Gastroesophageal sphincter (tissue), 4 donors: ENCODE measurements around the gene LGI2. TPM values are rescaled to one million over a fixed set of nuclear protein-coding genes. Genes with fewer than 3 reads are reported as not detected.
A peak's percentile ranks its signal among the peaks of the same experiment; 100 is the strongest.
"Not testable (repeated sequence)": the region's sequence is repeated elsewhere in the genome, so short reads cannot be mapped to it uniquely, and the experiment has no call there.

Experiments used
- ATAC-seq: fragments of 150-250 bp; one replicate; pipeline ENCODE4 v1.9.1; 2016; ENCODE audit warnings: mild to moderate bottlenecking, moderate library complexity
- H3K27ac ChIP-seq, 4 donors: fragments of 200-600 bp; sonication (generic) in 3 of 4; 1 replicate in 3 of 4; 2 replicates in 1 of 4; pipeline ENCODE4 v1.5.1; 2016 to 2019
- H3K27me3 ChIP-seq: fragments of 200-600 bp; sonication (generic); one replicate; pipeline ENCODE4 v1.5.1; 2019
- H3K36me3 ChIP-seq, 2 donors: fragments of 200-600 bp; sonication (generic); one replicate each; pipeline ENCODE4 v1.5.1; 2019; ENCODE audit warnings: control low read depth in 1 of 2
- H3K4me1 ChIP-seq, 3 donors: fragments of 200-600 bp; sonication (generic); 1 replicate in 2 of 3; 2 replicates in 1 of 3; pipeline ENCODE4 v1.5.1; 2016 to 2019; ENCODE audit warnings: control low read depth in 2 of 3
- H3K4me3 ChIP-seq, 2 donors: fragments of 200-600 bp; sonication (generic); one replicate each; pipeline ENCODE4 v1.5.1; 2019; ENCODE audit warnings: mild to moderate bottlenecking in 1 of 2, moderate library complexity in 1 of 2
- H3K9me3 ChIP-seq, 3 donors: fragments of 200-600 bp; sonication (generic); one replicate each; pipeline ENCODE4 v1.5.1; 2017 to 2019; ENCODE audit warnings: control low read depth in 2 of 3
- EP300 ChIP-seq: sonication (generic); formaldehyde crosslinking; IDR thresholded peaks from one replicate; pipeline ENCODE4 v1.6.1; 2017; ENCODE audit warnings: antibody characterized with exemption, mild to moderate bottlenecking
- POLR2A ChIP-seq, 2 donors: fragments of 450-650 bp; IDR thresholded peaks; one replicate each; pipeline ENCODE4 v1.6.1; 2017; ENCODE audit warnings: antibody characterized with exemption in 2 of 2, mild to moderate bottlenecking in 2 of 2, moderate library complexity in 1 of 2
- POLR2AphosphoS5 ChIP-seq: sonication (generic); formaldehyde crosslinking; IDR thresholded peaks from one replicate; pipeline ENCODE4 v1.6.1; 2017; ENCODE audit warnings: antibody characterized with exemption
- WGBS, 2 donors: methylation state at CpG; one replicate each; pipeline ENCODE4 v1.1.5; 2018; ENCODE audit warnings: low coverage in 1 of 2; 5-methylcytosine and 5-hydroxymethylcytosine counted together
- total RNA-seq, 4 donors: library from RNA; depleted of rRNA; stranded (reverse); fragments of >200 nt; gene quantifications; one replicate each; pipeline ENCODE4 v1.1.0, GENCODE V29; 2016
- TF ChIP-seq, protein P1 (sequence below), 4 experiments: fragments of 200-600 bp in 2 of 4; fragments of 450-650 bp in 2 of 4; sonication (generic) in 1 of 4; IDR thresholded peaks; one replicate each; pipeline ENCODE4 v1.5.1; 2017 to 2019; ENCODE audit warnings: antibody characterized with exemption in 4 of 4, mild to moderate bottlenecking in 2 of 4, moderate library complexity in 2 of 4

Gene LGI2
- total RNA-seq, 4 donors from 2014 or later: 3.2 to 23.0 (median 11.9) TPM

- H3K9me3 ChIP-seq: no peaks in the 10 kb centered on the region
- H3K27ac ChIP-seq: no peak overlapping the region
- H3K27me3 ChIP-seq: no peaks in the 10 kb centered on the region
- peaks cover 0 to 46% of the 10 kb centered on the region in 2 donors for H3K36me3 ChIP-seq
- ATAC-seq: no peak
- no peaks in the 10 kb centered on the region for H3K4me1 ChIP-seq
- H3K4me3 ChIP-seq: no peak overlapping the region
- 100% methylated on average over 1 of the region's 1 CpG for WGBS, 2 donors
- no peak for TF ChIP-seq POLR2A (IDR thresholded peaks at IDR 0.05)
- no peak for TF ChIP-seq EP300
- TF ChIP-seq POLR2AphosphoS5: no peak
- TF ChIP-seq, protein P1, sequence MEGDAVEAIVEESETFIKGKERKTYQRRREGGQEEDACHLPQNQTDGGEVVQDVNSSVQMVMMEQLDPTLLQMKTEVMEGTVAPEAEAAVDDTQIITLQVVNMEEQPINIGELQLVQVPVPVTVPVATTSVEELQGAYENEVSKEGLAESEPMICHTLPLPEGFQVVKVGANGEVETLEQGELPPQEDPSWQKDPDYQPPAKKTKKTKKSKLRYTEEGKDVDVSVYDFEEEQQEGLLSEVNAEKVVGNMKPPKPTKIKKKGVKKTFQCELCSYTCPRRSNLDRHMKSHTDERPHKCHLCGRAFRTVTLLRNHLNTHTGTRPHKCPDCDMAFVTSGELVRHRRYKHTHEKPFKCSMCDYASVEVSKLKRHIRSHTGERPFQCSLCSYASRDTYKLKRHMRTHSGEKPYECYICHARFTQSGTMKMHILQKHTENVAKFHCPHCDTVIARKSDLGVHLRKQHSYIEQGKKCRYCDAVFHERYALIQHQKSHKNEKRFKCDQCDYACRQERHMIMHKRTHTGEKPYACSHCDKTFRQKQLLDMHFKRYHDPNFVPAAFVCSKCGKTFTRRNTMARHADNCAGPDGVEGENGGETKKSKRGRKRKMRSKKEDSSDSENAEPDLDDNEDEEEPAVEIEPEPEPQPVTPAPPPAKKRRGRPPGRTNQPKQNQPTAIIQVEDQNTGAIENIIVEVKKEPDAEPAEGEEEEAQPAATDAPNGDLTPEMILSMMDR (IDR thresholded peaks at IDR 0.05): no peak
Observed at GRCh38 chr4:25022766-25023165, 8.0 kb downstream of the LGI2 start.

DNA sequence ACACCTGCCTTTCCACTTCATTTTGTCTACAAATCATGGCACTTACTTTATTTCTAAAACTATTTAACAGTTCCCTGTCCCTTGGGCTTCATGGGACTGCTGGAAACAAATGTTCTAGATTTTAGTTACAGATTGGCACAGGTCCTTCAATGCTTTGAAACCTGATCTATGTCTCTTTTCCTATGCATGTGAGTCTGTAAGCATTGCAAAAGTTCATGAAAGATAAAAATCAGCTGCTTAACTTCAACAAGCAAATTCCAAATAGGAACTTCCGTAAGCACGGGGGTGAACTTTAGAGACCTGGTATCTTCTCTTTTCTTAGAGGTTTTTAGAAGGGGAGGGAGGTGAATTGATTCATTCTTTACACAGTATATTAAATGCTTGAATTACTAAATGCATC, 9.5 kb downstream of the LGI2 start:
- Histone ChIP-seq H3K9me3 (no peaks in the 10 kb centered on the region), H3K4me3 (no peak overlapping the region), H3K36me3 (peaks cover 0 to 45% of the 10 kb centered on the region in 2 donors), H3K4me1 (no peaks in the 10 kb centered on the region), H3K27me3 (no peaks in the 10 kb centered on the region), H3K27ac (no peak overlapping the region)
- TF ChIP-seq EP300: no peak
- TF ChIP-seq, protein P1 (IDR thresholded peaks at IDR 0.05): no peak
- no peak for TF ChIP-seq POLR2AphosphoS5
- 55 to 66% methylated on average over 2 of the region's 2 CpGs for WGBS, 2 donors
- ATAC-seq: no peak

DNA sequence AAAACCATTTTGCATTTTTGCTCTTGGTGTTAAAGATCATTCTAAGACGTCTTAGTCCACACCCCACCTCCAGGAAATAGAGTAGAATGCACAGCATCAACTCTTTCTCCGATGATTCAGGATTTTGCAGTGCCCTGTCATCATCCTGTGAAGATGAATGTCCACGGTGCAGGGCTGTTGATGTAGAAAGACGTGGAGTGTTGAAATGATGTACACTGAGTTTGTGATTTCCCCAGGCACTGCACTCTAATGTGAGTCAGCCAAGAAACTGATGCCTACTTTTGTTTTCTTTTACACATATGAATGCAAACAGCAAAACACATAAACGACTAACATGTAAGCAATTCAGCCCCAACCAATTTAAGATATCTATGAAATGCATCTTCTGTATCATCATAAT, 10.5 kb downstream of the LGI2 start:
- H3K4me1 ChIP-seq: peaks cover 0 to 5% (median 3%) of the 10 kb centered on the region in 3 donors
- H3K9me3 ChIP-seq: no peaks in the 10 kb centered on the region
- H3K27me3 ChIP-seq: no peaks in the 10 kb centered on the region
- H3K4me3 ChIP-seq: no peak overlapping the region
- 61 to 84% methylated on average over 4 to 5 of the region's 5 CpGs for WGBS, 2 donors
- H3K36me3 ChIP-seq: peaks cover 0 to 35% of the 10 kb centered on the region in 2 donors
- H3K27ac ChIP-seq: no peak overlapping the region
- TF ChIP-seq POLR2AphosphoS5 (no peak), POLR2A (IDR thresholded peaks at IDR 0.05) (no peak), EP300 (no peak)
- TF ChIP-seq, protein P1 (IDR thresholded peaks at IDR 0.05): no peak
- ATAC-seq: no peak

DNA sequence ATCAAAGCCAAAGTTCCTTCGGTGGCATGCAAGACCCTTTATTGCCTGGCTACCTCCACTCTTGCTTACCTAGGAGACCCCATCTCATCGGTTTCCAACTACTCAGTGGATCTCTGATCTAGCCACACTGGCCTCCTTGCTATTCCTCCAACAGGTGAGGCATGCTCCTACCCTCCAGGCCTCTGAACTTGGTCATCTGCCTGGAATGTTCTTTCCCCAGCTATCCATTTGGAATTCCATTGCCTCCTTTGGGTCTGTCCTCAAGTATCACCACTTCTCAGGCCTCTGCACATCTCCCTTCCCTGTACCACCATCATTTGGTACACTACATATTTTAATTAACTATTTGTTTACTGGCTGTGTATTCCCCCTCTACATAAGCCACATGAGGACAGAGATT, 11.2 kb downstream of the LGI2 start:
- WGBS, 2 donors: 80% methylated on average over 2 of the region's 2 CpGs; no CpG with 5 or more reads in 1 of the 2 donors
- H3K4me3 ChIP-seq: no peak overlapping the region
- H3K9me3 ChIP-seq: no peaks in the 10 kb centered on the region
- peaks cover under 1 to 12% (median 6%) of the 10 kb centered on the region in 3 donors for H3K4me1 ChIP-seq
- H3K27me3 ChIP-seq: no peaks in the 10 kb centered on the region
- H3K27ac ChIP-seq: no peak overlapping the region
- peaks cover 0 to 28% of the 10 kb centered on the region in 2 donors for H3K36me3 ChIP-seq
- no peak for ATAC-seq
- TF ChIP-seq POLR2A (IDR thresholded peaks at IDR 0.05): no peak
- TF ChIP-seq, protein P1 (IDR thresholded peaks at IDR 0.05): no peak
- TF ChIP-seq EP300: no peak
- TF ChIP-seq POLR2AphosphoS5: no peak

- Histone ChIP-seq H3K36me3 (peaks cover 0 to 3% of the 10 kb centered on the region in 2 donors), H3K4me3 (no peak overlapping the region), H3K4me1 (peaks cover 6 to 37% (median 7%) of the 10 kb centered on the region in 3 donors), H3K27me3 (no peaks in the 10 kb centered on the region), H3K27ac (peak overlapping the region in 3 of 4 donors; percentile 6 to 73 (median 60)), H3K9me3 (no peaks in the 10 kb centered on the region)
- TF ChIP-seq POLR2A (IDR thresholded peaks at IDR 0.05) (no peak), POLR2AphosphoS5 (no peak), EP300 (no peak)
- TF ChIP-seq, protein P1 (IDR thresholded peaks at IDR 0.05): no peak
- WGBS, 2 donors: 7 to 10% methylated on average over 2 to 3 of the region's 3 CpGs
- ATAC-seq: no peak
Observed at GRCh38 chr4:25015012-25015411, 15.7 kb downstream of the LGI2 start.

- Histone ChIP-seq H3K27ac (peak overlapping the region in 3 of 4 donors; percentile 60 to 73 (median 73)), H3K4me1 (peaks cover 6 to 37% (median 7%) of the 10 kb centered on the region in 3 donors)
- no CpG with 5 or more reads among the region's 1 CpG for WGBS, 2 donors
- H3K36me3 ChIP-seq, ATAC-seq, H3K4me3 ChIP-seq, H3K27me3 ChIP-seq, H3K9me3 ChIP-seq: not testable (repeated sequence)
Observed at GRCh38 chr4:25014662-25014983, 16.1 kb downstream of the LGI2 start.
